PC-9 (cell line): ENCODE measurements around the gene PDE7B.

ENCODE experiments used
- CTCF ChIP-seq: fragments of 200-600 bp; sonication (generic); conservative IDR thresholded peaks from 2 replicates; pipeline ENCODE4 v1.6.1; 2017; ENCODE audit warnings: mixed run types, antibody characterized with exemption, mild to moderate bottlenecking, moderate library complexity
- EZH2 ChIP-seq: fragments of 200-600 bp; sonication (generic); IDR thresholded peaks from 2 replicates; pipeline ENCODE4 v1.8.0; 2017; ENCODE audit warnings: antibody characterized with exemption, low read depth

- no peak for TF ChIP-seq CTCF
- TF ChIP-seq EZH2: no peak
These were observed 185.9 kb downstream of the PDE7B start for GRCh38 chr6:136037242-136037875.
